SK-N-SH (cell line): Measurements from ENCODE around the gene FBXO7. TPM values are rescaled to one million over a fixed set of nuclear protein-coding genes. Genes with fewer than 3 reads are reported as not detected.

Source experiments
- CTCF ChIA-PET: fragments of 300-600, 350-600 bp; formaldehyde crosslinking; extraction: SDS; loops from one replicate; lab custom pipeline; 2021; lab: Yijun Ruan, JAX
- POLR2A ChIA-PET: fragments of 350-600 bp; sonication (Branson Sonifier 250); formaldehyde crosslinking; extraction: SDS; loops from one replicate; lab custom pipeline; 2020; ENCODE audit warnings: antibody characterized with exemption, inconsistent platforms; lab: Yijun Ruan, JAX
- DNase-seq: peaks from one replicate; pipeline ENCODE4 v3.0.0; 2012
- H2AFZ ChIP-seq: fragments of 200-600 bp; sonication (generic); 2 replicates; pipeline ENCODE4 v1.8.1; 2016; ENCODE audit warnings: antibody characterized with exemption, mild to moderate bottlenecking, low read depth
- H3F3A ChIP-seq: fragments of 200-600 bp; sonication (generic); replicated peaks from 2 replicates; pipeline ENCODE3; 2016; ENCODE audit warnings: antibody characterized with exemption, mild to moderate bottlenecking; ENCODE audit not compliant: insufficient read depth
- H3K27ac ChIP-seq, 2 experiments: fragments of 200-500 bp in 1 of 2; fragments of 200-600 bp in 1 of 2; sonication (Bioruptor generic) in 1 of 2; sonication (generic), shearing (Covaris generic) in 1 of 2; 2 replicates each; pipeline versions ENCODE4 v1.5.1 to v1.6.1; 2014 to 2016; ENCODE audit warnings: low read depth in 2 of 2, inconsistent platforms in 1 of 2, low read length in 1 of 2, mild to moderate bottlenecking in 1 of 2, mixed read lengths in 1 of 2
- H3K27me3 ChIP-seq: fragments of 200-600 bp; sonication (generic), shearing (Covaris generic); 2 replicates; pipeline ENCODE4 v1.6.1; 2016; ENCODE audit warnings: mixed run types; ENCODE audit not compliant: insufficient read depth
- H3K36me3 ChIP-seq, 2 experiments: fragments of 200-500 bp in 1 of 2; fragments of 200-600 bp in 1 of 2; sonication (Bioruptor generic) in 1 of 2; sonication (generic) in 1 of 2; replicated peaks in 1 of 2; 2 replicates each; pipeline versions ENCODE3 to v1.5.1; 2014 to 2016; ENCODE audit warnings: low read length in 1 of 2, mild to moderate bottlenecking in 1 of 2; ENCODE audit not compliant: insufficient read depth in 2 of 2, control insufficient read depth in 1 of 2
- H3K4me1 ChIP-seq, 2 experiments: fragments of 200-500 bp in 1 of 2; fragments of 200-600 bp in 1 of 2; sonication (Bioruptor generic) in 1 of 2; sonication (generic), shearing (Covaris generic) in 1 of 2; 2 replicates each; pipeline versions ENCODE4 v1.5.1 to v1.6.1; 2014 to 2016; ENCODE audit warnings: low read depth in 1 of 2, low read length in 1 of 2, mixed run types in 1 of 2; ENCODE audit not compliant: insufficient read depth in 2 of 2, control insufficient read depth in 1 of 2
- H3K4me2 ChIP-seq: fragments of 200-600 bp; sonication (generic), shearing (Covaris generic); 2 replicates; pipeline ENCODE4 v1.6.1; 2017; ENCODE audit warnings: mixed run types
- H3K4me3 ChIP-seq, 2 experiments: fragments of 200-500 bp in 1 of 2; fragments of 200-600 bp in 1 of 2; sonication (Bioruptor generic) in 1 of 2; sonication (generic), shearing (Covaris generic) in 1 of 2; 2 replicates each; pipeline versions ENCODE4 v1.5.1 to v1.8.1; 2014 to 2016; ENCODE audit warnings: low read depth in 2 of 2, inconsistent platforms in 1 of 2, low read length in 1 of 2, mild to moderate bottlenecking in 1 of 2, mixed read lengths in 1 of 2, moderate library complexity in 1 of 2
- H3K79me2 ChIP-seq: fragments of 200-600 bp; sonication (generic); 2 replicates; pipeline ENCODE4 v1.8.1; 2017; ENCODE audit warnings: mild to moderate bottlenecking; ENCODE audit not compliant: insufficient read depth
- H3K9ac ChIP-seq: fragments of 200-600 bp; sonication (generic); 2 replicates; pipeline ENCODE4 v1.6.1; 2017; ENCODE audit warnings: mixed run types
- H3K9me2 ChIP-seq: fragments of 200-600 bp; sonication (generic); 2 replicates; pipeline ENCODE4 v1.6.1; 2017; ENCODE audit warnings: mixed run types
- H3K9me3 ChIP-seq: fragments of 200-600 bp; sonication (generic); 2 replicates; pipeline ENCODE4 v1.6.1; 2017; ENCODE audit warnings: mixed run types, mild to moderate bottlenecking, moderate library complexity
- H4K20me1 ChIP-seq: fragments of 200-600 bp; sonication (generic); 2 replicates; pipeline ENCODE4 v1.6.1; 2017; ENCODE audit warnings: mild to moderate bottlenecking, mixed run types; ENCODE audit not compliant: insufficient read depth
- EZH2phosphoT487 ChIP-seq: fragments of 200-600 bp; sonication (generic); IDR thresholded peaks from 2 replicates; pipeline ENCODE4 v1.6.1; 2017; ENCODE audit warnings: low read depth, mixed run types, mild to moderate bottlenecking, antibody characterized with exemption, moderate library complexity, borderline replicate concordance
- FOSL2 ChIP-seq: IDR thresholded peaks from 2 replicates; pipeline ENCODE4 v1.4.0; 2012; ENCODE audit warnings: low read depth, mild to moderate bottlenecking, moderate library complexity, borderline replicate concordance
- FOXJ3 ChIP-seq: sonication (generic); formaldehyde crosslinking; IDR thresholded peaks from 2 replicates; pipeline ENCODE4 v1.5.1; 2020; ENCODE audit warnings: mild to moderate bottlenecking, missing genetic modification reagents
- FOXM1 ChIP-seq: IDR thresholded peaks from 2 replicates; pipeline ENCODE4 v1.4.0; 2012; ENCODE audit warnings: low read depth, mild to moderate bottlenecking
- GABPA ChIP-seq: IDR thresholded peaks from 2 replicates; pipeline ENCODE4 v1.4.0; 2012; ENCODE audit warnings: low read depth, mild to moderate bottlenecking
- MXI1 ChIP-seq: IDR thresholded peaks from 2 replicates; pipeline ENCODE4 v1.6.1; 2012; ENCODE audit warnings: mild to moderate bottlenecking, low read depth, low read length, improper control_type of control experiment
- NFIC ChIP-seq: IDR thresholded peaks from 2 replicates; pipeline ENCODE4 v1.4.0; 2012; ENCODE audit warnings: borderline replicate concordance
- NRF1 ChIP-seq: IDR thresholded peaks from 2 replicates; pipeline ENCODE4 v1.6.1; 2012; ENCODE audit warnings: low read depth, mild to moderate bottlenecking, low read length
- POLR2AphosphoS5 ChIP-seq: IDR thresholded peaks from 2 replicates; pipeline ENCODE4 v1.6.1; 2012; ENCODE audit warnings: low read depth, low read length
- RAD21 ChIP-seq: IDR thresholded peaks from 2 replicates; pipeline ENCODE4 v1.6.1; 2012; ENCODE audit warnings: mild to moderate bottlenecking, low read length
- RFX5 ChIP-seq: IDR thresholded peaks from 2 replicates; pipeline ENCODE4 v1.6.1; 2012; ENCODE audit warnings: mild to moderate bottlenecking, improper control_type of control experiment, low read length
- RXRA ChIP-seq: IDR thresholded peaks from 2 replicates; pipeline ENCODE4 v1.4.0; 2012; ENCODE audit warnings: low read depth, mild to moderate bottlenecking, borderline replicate concordance
- SIN3A ChIP-seq: IDR thresholded peaks from 2 replicates; pipeline ENCODE4 v1.6.1; 2012; ENCODE audit warnings: low read depth, mild to moderate bottlenecking, low read length, moderate library complexity, borderline replicate concordance
- SMC3 ChIP-seq: IDR thresholded peaks from 2 replicates; pipeline ENCODE4 v1.6.1; 2012; ENCODE audit warnings: low read depth, low read length, improper control_type of control experiment
- TAF1 ChIP-seq: IDR thresholded peaks from 2 replicates; pipeline ENCODE4 v1.6.1; 2012; ENCODE audit warnings: low read depth, mild to moderate bottlenecking, low read length, moderate library complexity, borderline replicate concordance
- TEAD4 ChIP-seq: IDR thresholded peaks from 2 replicates; pipeline ENCODE4 v1.4.0; 2012; ENCODE audit warnings: mild to moderate bottlenecking, borderline replicate concordance; ENCODE audit not compliant: insufficient read depth
- USF1 ChIP-seq: IDR thresholded peaks from 2 replicates; pipeline ENCODE4 v1.4.0; 2012; ENCODE audit warnings: low read depth, borderline replicate concordance
- WGBS: methylation state at CpG from one replicate; pipeline ENCODE4 v1.1.6; 2017; ENCODE audit warnings: low lambda C conversion rate; 5-methylcytosine and 5-hydroxymethylcytosine counted together
- polyA plus RNA-seq, 3 experiments: library from polyadenylated mRNA; depleted of rRNA; stranded (reverse); fragments of >200 nt; gene quantifications; 2 replicates each; pipeline ENCODE4 v1.2.3, GENCODE V29; 2012
- TF ChIP-seq, protein P1 (sequence below): fragments of 200-600 bp; sonication (generic); IDR thresholded peaks from 2 replicates; pipeline ENCODE4 v1.6.1; 2017; ENCODE audit warnings: antibody characterized with exemption, mild to moderate bottlenecking, moderate library complexity

The FBXO7 gene
- polyA plus RNA-seq, 1 of the 3 experiments (the other 2 are of a cell fraction): 77.3 TPM

- TF ChIP-seq, protein P1, sequence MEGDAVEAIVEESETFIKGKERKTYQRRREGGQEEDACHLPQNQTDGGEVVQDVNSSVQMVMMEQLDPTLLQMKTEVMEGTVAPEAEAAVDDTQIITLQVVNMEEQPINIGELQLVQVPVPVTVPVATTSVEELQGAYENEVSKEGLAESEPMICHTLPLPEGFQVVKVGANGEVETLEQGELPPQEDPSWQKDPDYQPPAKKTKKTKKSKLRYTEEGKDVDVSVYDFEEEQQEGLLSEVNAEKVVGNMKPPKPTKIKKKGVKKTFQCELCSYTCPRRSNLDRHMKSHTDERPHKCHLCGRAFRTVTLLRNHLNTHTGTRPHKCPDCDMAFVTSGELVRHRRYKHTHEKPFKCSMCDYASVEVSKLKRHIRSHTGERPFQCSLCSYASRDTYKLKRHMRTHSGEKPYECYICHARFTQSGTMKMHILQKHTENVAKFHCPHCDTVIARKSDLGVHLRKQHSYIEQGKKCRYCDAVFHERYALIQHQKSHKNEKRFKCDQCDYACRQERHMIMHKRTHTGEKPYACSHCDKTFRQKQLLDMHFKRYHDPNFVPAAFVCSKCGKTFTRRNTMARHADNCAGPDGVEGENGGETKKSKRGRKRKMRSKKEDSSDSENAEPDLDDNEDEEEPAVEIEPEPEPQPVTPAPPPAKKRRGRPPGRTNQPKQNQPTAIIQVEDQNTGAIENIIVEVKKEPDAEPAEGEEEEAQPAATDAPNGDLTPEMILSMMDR: no peak
- TF ChIP-seq FOXM1 (no peak), SMC3 (no peak), MXI1 (no peak), RAD21 (no peak), FOSL2 (no peak), SIN3A (no peak), FOXJ3 (CRISPR knock-in tag) (no peak), GABPA (no peak)
These were observed 15.7 kb downstream of the FBXO7 start (continued) for GRCh38 chr22:32490279-32490678.

DNA sequence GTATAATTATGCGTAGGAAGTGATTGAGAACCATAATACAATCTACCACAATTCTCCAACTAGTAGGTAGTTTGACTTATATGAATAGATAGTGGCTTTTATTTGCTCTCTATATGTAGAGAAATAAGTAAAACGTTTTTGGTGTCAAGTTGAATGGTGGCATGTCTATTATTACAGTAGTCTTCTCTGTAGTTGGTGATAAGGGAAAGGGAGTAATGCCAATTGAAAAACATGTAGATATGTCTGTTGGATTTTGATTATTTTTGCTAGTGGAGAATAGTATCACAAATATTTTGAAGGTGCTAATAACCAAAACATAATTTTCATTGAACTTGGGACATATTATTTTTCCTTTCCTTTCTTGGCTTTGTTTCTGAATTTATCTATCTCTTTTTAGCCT is 17.5 kb downstream of the FBXO7 start:
- ChIA-PET POLR2A (no interaction called here), CTCF (no interaction called here)
- no peaks in the 10 kb centered on the region for H4K20me1 ChIP-seq

More for the DNA sequence above, 17.5 kb downstream of the FBXO7 start:
- TF ChIP-seq NFIC: no peak
- no peak for TF ChIP-seq SMC3
- no peak for TF ChIP-seq RXRA
- TF ChIP-seq TEAD4: no peak
- no peak for TF ChIP-seq RFX5
- no peak for TF ChIP-seq FOSL2
- no peak for TF ChIP-seq FOXM1
- no peak for TF ChIP-seq USF1
- TF ChIP-seq SIN3A: no peak
- no peak for TF ChIP-seq MXI1
- no peak for TF ChIP-seq FOXJ3 (CRISPR knock-in tag)
- TF ChIP-seq TAF1: no peak
- no peak for TF ChIP-seq NRF1
- TF ChIP-seq POLR2AphosphoS5: no peak
- TF ChIP-seq EZH2phosphoT487: no peak
- DNase-seq: no peak
- H3K9me3 ChIP-seq: no peaks in the 10 kb centered on the region
- no peak overlapping the region for H3K9ac ChIP-seq
- no peaks in the 10 kb centered on the region for H3K4me1 ChIP-seq
- H3K4me3 ChIP-seq: no peak overlapping the region
- H2AFZ ChIP-seq: no peak overlapping the region
- WGBS: 80% methylated on average over 2 of the region's 2 CpGs
- H3K4me2 ChIP-seq: no peak overlapping the region
- H3K79me2 ChIP-seq: peaks cover 29% of the 10 kb centered on the region; the same call in 1 of the 2 replicates
- peaks cover 88 to 97% of the 10 kb centered on the region in 2 experiments for H3K36me3 ChIP-seq
- H3K9me2 ChIP-seq: no peaks in the 10 kb centered on the region
- no peak overlapping the region for H3K27ac ChIP-seq
- no peaks in the 10 kb centered on the region for H3K27me3 ChIP-seq
- peaks cover 5% of the 10 kb centered on the region for H3F3A ChIP-seq
